ENCODE measurements around the gene STK32B. TPM values are rescaled to one million over a fixed set of nuclear protein-coding genes. Genes with fewer than 3 reads are reported as not detected.

Gene STK32B
- total and polyA plus RNA-seq, 2 donors, result 2.9 to 4.8 TPM

DNA sequence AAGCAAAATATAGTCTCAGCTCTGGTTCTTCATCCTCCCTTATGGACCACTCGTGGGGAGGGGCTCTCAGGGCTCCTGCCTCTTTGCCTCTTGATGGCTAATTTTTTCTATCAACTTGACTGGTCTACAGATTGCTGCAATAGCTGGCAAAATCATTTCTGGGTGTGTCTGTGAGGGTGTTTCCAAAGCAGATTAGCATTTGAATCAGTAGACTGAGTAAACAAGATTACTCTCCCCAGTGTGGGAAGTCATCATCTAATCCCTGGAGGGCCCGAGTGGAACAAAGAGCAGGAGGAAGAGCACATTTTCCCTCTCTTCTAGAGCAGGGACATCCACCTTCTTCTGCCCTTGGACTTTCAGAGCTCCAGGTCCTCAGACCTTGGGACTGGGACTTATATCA is 153.5 kb downstream of the STK32B start:
- H3K27me3 ChIP-seq (ENCODE audit: control insufficient read depth in 2 of 2, insufficient read depth in 1 of 2, low read length in 1 of 2), result no peaks in the 10 kb centered on the region
- no peak overlapping the region for H3K4me3 ChIP-seq (ENCODE audit: low read length in 2 of 2)
- peaks cover 0 to 9% of the 10 kb centered on the region in 2 donors for H3K9me3 ChIP-seq (ENCODE audit: control insufficient read depth in 2 of 2, insufficient read depth in 1 of 2, low read length in 1 of 2)
- no peak for DNase-seq (ENCODE audit: low read depth in 6 of 9, low spot score in 9 of 9)
- WGBS, result 89% methylated on average over 2 of the region's 2 CpGs
- H3K36me3 ChIP-seq (ENCODE audit: control insufficient read depth in 2 of 2, insufficient read depth in 2 of 2, low read length in 1 of 2), result no peaks in the 10 kb centered on the region
- H3K27ac ChIP-seq (ENCODE audit: low read depth in 1 of 2, low read length in 1 of 2), result no peak overlapping the region
- H3K4me1 ChIP-seq (ENCODE audit: control insufficient read depth in 2 of 2, insufficient read depth in 2 of 2, low read length in 2 of 2), result peaks cover 3 to 10% of the 10 kb centered on the region in 2 donors

DNA sequence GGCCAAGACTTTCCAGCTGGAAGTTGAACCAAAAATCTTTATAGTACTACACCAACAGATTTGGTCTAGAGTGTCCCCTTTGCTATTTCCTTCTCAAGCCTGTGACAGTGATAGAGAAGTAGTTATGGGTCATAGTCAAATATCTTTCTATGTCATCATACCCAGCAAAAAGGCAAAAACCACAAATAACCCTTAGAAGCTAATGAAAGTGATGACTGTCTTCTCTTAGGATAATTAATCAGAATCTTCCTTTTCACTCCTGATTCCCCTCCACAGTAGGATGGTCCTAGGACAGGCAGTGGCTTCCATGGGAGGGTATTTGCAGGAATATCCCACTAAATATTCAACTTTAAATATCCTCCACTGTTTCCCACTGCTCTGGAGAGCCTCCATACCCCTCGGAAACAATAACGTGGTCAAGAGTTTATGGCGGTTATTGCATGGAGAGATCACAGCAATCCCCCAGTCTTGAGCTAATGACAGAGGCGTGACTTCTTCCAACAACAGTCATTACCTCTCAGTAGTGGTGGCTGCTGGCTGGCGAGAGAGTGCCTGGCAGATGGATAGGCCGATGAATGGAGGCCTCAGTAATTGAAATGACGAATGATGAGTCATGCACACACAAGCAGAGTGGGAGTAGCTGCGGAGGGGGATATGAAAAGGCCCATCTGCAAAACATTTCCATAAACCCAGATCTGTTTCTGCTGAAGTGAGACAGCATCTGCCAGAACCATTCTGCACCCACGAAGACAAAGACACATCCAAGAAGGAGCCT is 154.9 kb downstream of the STK32B start:
- Histone ChIP-seq H3K4me3 (ENCODE audit: low read length in 2 of 2) (no peak overlapping the region), H3K4me1 (ENCODE audit: control insufficient read depth in 2 of 2, insufficient read depth in 2 of 2, low read length in 2 of 2) (peaks cover 3 to 10% of the 10 kb centered on the region in 2 donors), H3K9me3 (ENCODE audit: control insufficient read depth in 2 of 2, insufficient read depth in 1 of 2, low read length in 1 of 2) (peaks cover 0 to 9% of the 10 kb centered on the region in 2 donors), H3K27ac (ENCODE audit: low read depth in 1 of 2, low read length in 1 of 2) (no peak overlapping the region), H3K27me3 (ENCODE audit: control insufficient read depth in 2 of 2, insufficient read depth in 1 of 2, low read length in 1 of 2) (no peaks in the 10 kb centered on the region), H3K36me3 (ENCODE audit: control insufficient read depth in 2 of 2, insufficient read depth in 2 of 2, low read length in 1 of 2) (no peaks in the 10 kb centered on the region)
- DNase-seq (ENCODE audit: low read depth in 6 of 9, low spot score in 9 of 9), result no peak
- WGBS, result 96% methylated on average over 9 of the region's 9 CpGs

DNA sequence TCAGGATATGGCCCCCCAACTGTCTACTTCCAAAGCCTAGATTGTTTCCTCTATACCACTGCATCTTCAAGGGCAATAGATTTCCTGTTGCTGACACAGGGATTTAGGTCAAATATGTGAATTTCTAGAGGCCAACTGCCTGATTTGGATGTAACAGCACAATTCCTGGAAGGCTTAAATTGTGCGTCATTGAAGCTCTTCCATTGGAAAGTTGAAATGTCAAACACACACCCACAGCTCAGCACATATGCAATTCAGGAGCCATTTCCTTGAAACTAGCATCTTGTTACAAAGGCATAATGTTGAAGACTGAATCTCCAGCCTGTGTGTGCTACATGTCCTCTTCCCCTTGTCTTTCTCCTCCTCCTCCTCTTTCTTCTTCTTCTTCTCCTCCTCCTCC is 158.6 kb downstream of the STK32B start:
- WGBS, result 93% methylated on average over 1 of the region's 1 CpG
- H3K27ac ChIP-seq (ENCODE audit: low read depth in 1 of 2, low read length in 1 of 2), result no peak overlapping the region
- peaks cover 0 to 3% of the 10 kb centered on the region in 2 donors for H3K9me3 ChIP-seq (ENCODE audit: control insufficient read depth in 2 of 2, insufficient read depth in 1 of 2, low read length in 1 of 2)
- DNase-seq (ENCODE audit: low read depth in 6 of 9, low spot score in 9 of 9), result no peak
- no peaks in the 10 kb centered on the region for H3K36me3 ChIP-seq (ENCODE audit: control insufficient read depth in 2 of 2, insufficient read depth in 2 of 2, low read length in 1 of 2)
- no peak overlapping the region for H3K4me3 ChIP-seq (ENCODE audit: low read length in 2 of 2)
- H3K4me1 ChIP-seq (ENCODE audit: control insufficient read depth in 2 of 2, insufficient read depth in 2 of 2, low read length in 2 of 2), result no peaks in the 10 kb centered on the region
- H3K27me3 ChIP-seq (ENCODE audit: control insufficient read depth in 2 of 2, insufficient read depth in 1 of 2, low read length in 1 of 2), result no peaks in the 10 kb centered on the region

DNA sequence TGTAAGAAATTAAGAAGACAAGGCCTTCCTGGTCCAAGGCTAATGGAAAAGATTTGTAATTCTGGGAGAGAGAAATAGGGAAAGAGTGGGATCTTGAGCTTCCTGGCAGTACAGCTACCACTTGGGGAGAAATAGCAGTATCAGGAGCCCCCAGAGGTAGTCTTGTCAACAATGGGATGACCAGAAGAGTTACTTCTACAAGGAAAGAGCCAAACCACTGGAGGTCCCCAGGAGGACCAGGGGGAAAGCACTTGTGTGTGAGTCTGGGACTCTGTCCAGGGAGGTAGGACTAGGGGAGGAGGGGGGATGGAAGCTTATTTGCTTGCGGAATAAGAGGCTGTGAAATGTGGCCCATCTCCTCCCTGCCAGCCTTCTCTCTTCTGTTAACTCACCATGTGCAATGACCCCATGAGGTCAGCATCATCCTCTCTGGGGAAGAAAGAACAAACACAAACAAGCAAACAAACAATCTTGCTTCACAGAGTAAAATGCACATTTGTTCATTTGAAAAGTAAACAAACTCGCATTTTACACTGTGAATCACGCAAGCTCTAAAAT is 160.1 kb downstream of the STK32B start:
- no peaks in the 10 kb centered on the region for H3K4me1 ChIP-seq (ENCODE audit: control insufficient read depth in 2 of 2, insufficient read depth in 2 of 2, low read length in 2 of 2)
- H3K27me3 ChIP-seq (ENCODE audit: control insufficient read depth in 2 of 2, insufficient read depth in 1 of 2, low read length in 1 of 2), result no peaks in the 10 kb centered on the region
- no peak for DNase-seq (ENCODE audit: low read depth in 6 of 9, low spot score in 9 of 9)
- H3K36me3 ChIP-seq (ENCODE audit: control insufficient read depth in 2 of 2, insufficient read depth in 2 of 2, low read length in 1 of 2), result no peaks in the 10 kb centered on the region
- no peak overlapping the region for H3K4me3 ChIP-seq (ENCODE audit: low read length in 2 of 2)
- peaks cover 0 to 3% of the 10 kb centered on the region in 2 donors for H3K9me3 ChIP-seq (ENCODE audit: control insufficient read depth in 2 of 2, insufficient read depth in 1 of 2, low read length in 1 of 2)
- 98% methylated on average over 3 of the region's 3 CpGs for WGBS
- H3K27ac ChIP-seq (ENCODE audit: low read depth in 1 of 2, low read length in 1 of 2), result no peak overlapping the region

DNA sequence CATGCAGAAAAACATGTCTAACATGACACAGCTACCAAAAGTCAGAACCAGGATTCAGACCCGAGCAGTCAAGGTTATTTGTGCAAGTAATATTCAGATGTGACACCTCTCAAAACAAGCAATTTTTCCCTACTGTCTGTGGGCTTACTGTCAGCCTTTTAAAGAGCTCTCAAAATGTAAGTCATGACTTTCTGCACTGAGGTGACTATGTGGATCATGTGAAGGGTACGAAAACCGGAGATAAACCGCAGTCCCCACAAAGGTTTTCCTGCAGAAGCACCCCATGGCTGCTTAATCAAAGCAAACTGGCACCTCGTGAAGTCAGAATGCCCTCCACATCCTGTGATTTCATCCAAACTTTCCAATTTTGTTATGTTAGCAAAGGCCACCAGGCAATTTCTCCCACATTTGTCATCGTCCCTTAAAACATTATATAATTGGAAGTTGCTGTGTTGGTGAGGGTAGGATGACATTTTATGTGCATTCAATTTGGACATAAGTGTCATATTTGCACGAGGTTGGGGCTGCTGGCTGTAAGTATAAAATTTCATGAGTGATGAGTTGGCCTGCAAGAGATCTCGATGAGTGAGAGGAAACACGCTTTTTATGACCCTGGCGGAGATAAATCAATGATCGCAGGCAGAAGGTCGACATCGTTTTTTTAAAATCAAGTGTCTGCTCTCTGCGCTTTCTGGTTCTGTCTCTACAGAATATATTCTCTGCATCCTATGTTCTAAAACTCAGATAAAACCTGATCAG is 161.2 kb downstream of the STK32B start:
- 94% methylated on average over 14 of the region's 14 CpGs for WGBS
- no peak for DNase-seq (ENCODE audit: low read depth in 6 of 9, low spot score in 9 of 9)
- Histone ChIP-seq H3K36me3 (ENCODE audit: control insufficient read depth in 2 of 2, insufficient read depth in 2 of 2, low read length in 1 of 2) (no peaks in the 10 kb centered on the region), H3K4me1 (ENCODE audit: control insufficient read depth in 2 of 2, insufficient read depth in 2 of 2, low read length in 2 of 2) (no peaks in the 10 kb centered on the region), H3K4me3 (ENCODE audit: low read length in 2 of 2) (no peak overlapping the region), H3K27me3 (ENCODE audit: control insufficient read depth in 2 of 2, insufficient read depth in 1 of 2, low read length in 1 of 2) (no peaks in the 10 kb centered on the region), H3K9me3 (ENCODE audit: control insufficient read depth in 2 of 2, insufficient read depth in 1 of 2, low read length in 1 of 2) (peaks cover 0 to 3% of the 10 kb centered on the region in 2 donors), H3K27ac (ENCODE audit: low read depth in 1 of 2, low read length in 1 of 2) (no peak overlapping the region)

DNA sequence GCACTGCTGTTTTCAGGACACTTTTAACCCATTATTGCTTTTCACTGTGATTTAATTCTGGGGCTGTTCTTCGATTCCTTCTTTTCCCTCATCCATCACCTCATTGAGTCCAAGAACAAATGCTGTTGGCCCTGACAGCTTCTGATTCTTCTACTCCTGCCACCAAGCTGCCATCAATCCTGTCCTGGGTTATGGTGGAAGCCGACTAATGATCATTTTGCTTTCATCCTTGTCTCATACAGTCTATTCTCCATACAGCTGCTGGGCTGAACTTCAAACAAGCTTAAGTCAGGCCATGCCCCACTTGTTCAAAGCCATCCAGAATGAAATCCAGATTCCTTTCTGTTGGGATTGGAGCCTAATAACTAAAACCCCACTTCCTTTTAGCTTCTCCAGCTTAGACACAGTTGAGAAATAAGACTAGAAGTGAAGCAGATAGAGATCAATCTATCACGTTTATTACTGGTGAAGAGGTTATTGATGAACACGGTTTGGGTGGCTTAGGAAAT is 161.9 kb downstream of the STK32B start:
- Histone ChIP-seq H3K27me3 (ENCODE audit: control insufficient read depth in 2 of 2, insufficient read depth in 1 of 2, low read length in 1 of 2) (no peaks in the 10 kb centered on the region), H3K27ac (ENCODE audit: low read depth in 1 of 2, low read length in 1 of 2) (no peak overlapping the region), H3K4me3 (ENCODE audit: low read length in 2 of 2) (no peak overlapping the region), H3K4me1 (ENCODE audit: control insufficient read depth in 2 of 2, insufficient read depth in 2 of 2, low read length in 2 of 2) (no peaks in the 10 kb centered on the region), H3K9me3 (ENCODE audit: control insufficient read depth in 2 of 2, insufficient read depth in 1 of 2, low read length in 1 of 2) (no peaks in the 10 kb centered on the region), H3K36me3 (ENCODE audit: control insufficient read depth in 2 of 2, insufficient read depth in 2 of 2, low read length in 1 of 2) (no peaks in the 10 kb centered on the region)
- WGBS, result 94% methylated on average over 4 of the region's 4 CpGs
- DNase-seq (ENCODE audit: low read depth in 6 of 9, low spot score in 9 of 9), result no peak

DNA sequence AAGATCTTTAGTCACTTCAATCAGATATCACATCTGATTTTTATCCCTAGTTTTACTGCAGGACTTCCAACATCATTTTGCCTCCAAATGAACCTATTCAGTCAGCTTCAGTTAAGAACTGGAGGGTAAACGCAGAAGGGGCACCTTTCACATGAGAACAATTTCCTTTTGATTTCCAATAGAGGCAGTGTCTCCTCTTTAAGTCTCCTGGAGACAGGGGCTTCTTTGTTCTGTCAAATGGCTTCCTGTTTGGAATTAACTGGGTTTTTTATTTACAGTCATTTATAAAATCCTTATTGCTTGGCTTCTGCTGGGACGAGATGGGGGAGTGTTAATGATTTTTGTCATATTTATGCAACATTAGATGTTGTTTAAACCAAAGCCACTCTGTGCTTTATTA is 164.0 kb downstream of the STK32B start:
- Histone ChIP-seq H3K27me3 (ENCODE audit: control insufficient read depth in 2 of 2, insufficient read depth in 1 of 2, low read length in 1 of 2) (no peaks in the 10 kb centered on the region), H3K36me3 (ENCODE audit: control insufficient read depth in 2 of 2, insufficient read depth in 2 of 2, low read length in 1 of 2) (no peaks in the 10 kb centered on the region), H3K4me3 (ENCODE audit: low read length in 2 of 2) (no peak overlapping the region), H3K9me3 (ENCODE audit: control insufficient read depth in 2 of 2, insufficient read depth in 1 of 2, low read length in 1 of 2) (no peaks in the 10 kb centered on the region), H3K4me1 (ENCODE audit: control insufficient read depth in 2 of 2, insufficient read depth in 2 of 2, low read length in 2 of 2) (no peaks in the 10 kb centered on the region), H3K27ac (ENCODE audit: low read depth in 1 of 2, low read length in 1 of 2) (no peak overlapping the region)
- WGBS, result 92% methylated on average over 2 of the region's 2 CpGs
- no peak for DNase-seq (ENCODE audit: low read depth in 6 of 9, low spot score in 9 of 9)

DNA sequence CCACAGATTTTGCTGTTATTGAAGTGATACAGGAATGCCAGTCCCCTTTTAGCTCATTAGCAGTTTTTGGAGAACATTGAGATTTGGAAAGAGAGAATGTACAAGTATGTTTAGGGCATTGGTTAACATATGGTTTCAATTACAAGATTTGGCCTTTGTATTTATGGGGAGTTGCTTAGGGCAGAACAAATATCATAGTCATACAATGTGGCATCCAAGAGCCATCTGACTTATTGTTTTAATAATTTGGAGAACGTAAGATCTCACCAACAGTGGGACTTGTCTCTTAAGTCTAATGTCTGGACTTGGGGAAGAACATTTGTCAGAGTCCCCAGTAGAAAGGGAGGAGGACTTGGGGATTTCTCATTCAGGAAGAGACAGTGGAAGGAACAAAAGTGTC is 166.1 kb downstream of the STK32B start:
- 100% methylated on average over 1 of the region's 1 CpG for WGBS
- Histone ChIP-seq H3K27ac (ENCODE audit: low read depth in 1 of 2, low read length in 1 of 2) (no peak overlapping the region), H3K4me3 (ENCODE audit: low read length in 2 of 2) (no peak overlapping the region), H3K4me1 (ENCODE audit: control insufficient read depth in 2 of 2, insufficient read depth in 2 of 2, low read length in 2 of 2) (no peaks in the 10 kb centered on the region), H3K27me3 (ENCODE audit: control insufficient read depth in 2 of 2, insufficient read depth in 1 of 2, low read length in 1 of 2) (no peaks in the 10 kb centered on the region), H3K9me3 (ENCODE audit: control insufficient read depth in 2 of 2, insufficient read depth in 1 of 2, low read length in 1 of 2) (peaks cover 0 to 4% of the 10 kb centered on the region in 2 donors), H3K36me3 (ENCODE audit: control insufficient read depth in 2 of 2, insufficient read depth in 2 of 2, low read length in 1 of 2) (no peaks in the 10 kb centered on the region)
- no peak for DNase-seq (ENCODE audit: low read depth in 6 of 9, low spot score in 9 of 9)
